Uterus (tissue), 4 donors: ENCODE results near the gene MAD1L1. TPM values are rescaled to one million over a fixed set of nuclear protein-coding genes. Genes with fewer than 3 reads are reported as not detected.

Experiments used
- DNase-seq, 2 donors: peaks; one replicate each; pipeline ENCODE4 v3.0.0-alpha.2; 2019 to 2020
- H3K27ac ChIP-seq, 2 donors: fragments of 200-600 bp; sonication (generic); 1 replicate in 1 of 2; 2 replicates in 1 of 2; pipeline ENCODE4 v1.5.1; 2016 to 2018
- H3K27me3 ChIP-seq, 2 donors: fragments of 200-600 bp; sonication (generic); one replicate each; pipeline ENCODE4 v1.5.1; 2018 to 2019; ENCODE audit warnings: control low read depth in 1 of 2
- H3K36me3 ChIP-seq, 2 donors: fragments of 200-600 bp; sonication (generic); one replicate each; pipeline ENCODE4 v1.5.1; 2019; ENCODE audit warnings: control low read depth in 1 of 2
- H3K4me1 ChIP-seq, 2 donors: fragments of 200-600 bp; sonication (generic); one replicate each; pipeline ENCODE4 v1.5.1; 2018 to 2019; ENCODE audit warnings: control low read depth in 1 of 2
- H3K4me3 ChIP-seq, 2 donors: fragments of 200-600 bp; sonication (generic); 1 replicate in 1 of 2; 2 replicates in 1 of 2; pipeline ENCODE4 v1.5.1; 2018 to 2019; ENCODE audit warnings: mild to moderate bottlenecking in 1 of 2
- H3K9me3 ChIP-seq, 2 donors: fragments of 200-600 bp; sonication (generic); one replicate each; pipeline ENCODE4 v1.5.1; 2019; ENCODE audit warnings: control low read depth in 1 of 2
- POLR2A ChIP-seq, 2 donors: fragments of 450-650 bp; IDR thresholded peaks; one replicate each; pipeline ENCODE4 v1.6.1; 2016; ENCODE audit warnings: antibody characterized with exemption in 2 of 2, mild to moderate bottlenecking in 1 of 2, moderate library complexity in 1 of 2
- intact Hi-C: fragments of 100-400 bp; cut with DNase I; formaldehyde crosslinking; loops from one replicate; pipeline ENCODE4 v1.15.1; 2023; ENCODE audit warnings: low total_unique reads
- total RNA-seq, 4 donors: library from RNA; depleted of rRNA in 3 of 4; stranded (reverse); fragments of >200 nt in 3 of 4; gene quantifications; one replicate each; pipeline versions ENCODE4 v1.1.0 to v1.2.4, GENCODE V29; 2014 to 2023
- TF ChIP-seq, protein P1 (sequence below), 4 experiments: fragments of 200-600 bp in 2 of 4; fragments of 450-650 bp in 2 of 4; sonication (generic) in 2 of 4; IDR thresholded peaks; one replicate each; pipeline ENCODE4 v1.5.1; 2016 to 2019; ENCODE audit warnings: antibody characterized with exemption in 4 of 4, mild to moderate bottlenecking in 2 of 4, moderate library complexity in 1 of 4
- donor health status: DM: yes; HTN: yes; CAD: no.

The MAD1L1 gene
- total RNA-seq, 4 donors from 2014 or later = 13.3 to 37.4 (median 33.1) TPM

DNA sequence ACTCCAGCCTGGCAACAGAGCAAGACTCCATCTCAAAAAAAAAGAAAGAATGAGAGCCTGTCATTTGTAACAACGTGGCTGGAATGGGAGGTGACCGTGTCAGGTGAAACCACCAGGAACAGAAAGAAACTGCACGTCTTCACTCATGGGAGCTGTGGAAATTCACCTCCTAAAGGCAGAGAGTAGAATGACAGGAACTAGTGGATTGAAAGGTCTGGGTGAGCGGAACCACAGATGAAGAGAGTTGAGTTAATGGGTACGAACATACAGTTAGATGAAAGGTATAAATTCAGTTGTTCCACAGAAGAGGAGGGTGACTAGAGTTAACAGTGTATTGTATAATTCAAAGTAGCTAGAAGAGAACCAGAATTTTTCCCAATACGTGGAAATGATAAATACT lies 78.6 kb downstream of the MAD1L1 start:
- no peaks in the 10 kb centered on the region for H3K36me3 ChIP-seq
- intact Hi-C loops = no loop called here
- no peak for DNase-seq
- TF ChIP-seq POLR2A (IDR thresholded peaks at IDR 0.05) = no peak
- TF ChIP-seq, protein P1, sequence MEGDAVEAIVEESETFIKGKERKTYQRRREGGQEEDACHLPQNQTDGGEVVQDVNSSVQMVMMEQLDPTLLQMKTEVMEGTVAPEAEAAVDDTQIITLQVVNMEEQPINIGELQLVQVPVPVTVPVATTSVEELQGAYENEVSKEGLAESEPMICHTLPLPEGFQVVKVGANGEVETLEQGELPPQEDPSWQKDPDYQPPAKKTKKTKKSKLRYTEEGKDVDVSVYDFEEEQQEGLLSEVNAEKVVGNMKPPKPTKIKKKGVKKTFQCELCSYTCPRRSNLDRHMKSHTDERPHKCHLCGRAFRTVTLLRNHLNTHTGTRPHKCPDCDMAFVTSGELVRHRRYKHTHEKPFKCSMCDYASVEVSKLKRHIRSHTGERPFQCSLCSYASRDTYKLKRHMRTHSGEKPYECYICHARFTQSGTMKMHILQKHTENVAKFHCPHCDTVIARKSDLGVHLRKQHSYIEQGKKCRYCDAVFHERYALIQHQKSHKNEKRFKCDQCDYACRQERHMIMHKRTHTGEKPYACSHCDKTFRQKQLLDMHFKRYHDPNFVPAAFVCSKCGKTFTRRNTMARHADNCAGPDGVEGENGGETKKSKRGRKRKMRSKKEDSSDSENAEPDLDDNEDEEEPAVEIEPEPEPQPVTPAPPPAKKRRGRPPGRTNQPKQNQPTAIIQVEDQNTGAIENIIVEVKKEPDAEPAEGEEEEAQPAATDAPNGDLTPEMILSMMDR (IDR thresholded peaks at IDR 0.05) = no peak
- H3K27ac ChIP-seq = no peak overlapping the region
- no peaks in the 10 kb centered on the region for H3K9me3 ChIP-seq
- no peak overlapping the region for H3K4me3 ChIP-seq
- H3K4me1 ChIP-seq = peaks cover 0 to 5% of the 10 kb centered on the region in 2 donors
- H3K27me3 ChIP-seq = no peaks in the 10 kb centered on the region

DNA sequence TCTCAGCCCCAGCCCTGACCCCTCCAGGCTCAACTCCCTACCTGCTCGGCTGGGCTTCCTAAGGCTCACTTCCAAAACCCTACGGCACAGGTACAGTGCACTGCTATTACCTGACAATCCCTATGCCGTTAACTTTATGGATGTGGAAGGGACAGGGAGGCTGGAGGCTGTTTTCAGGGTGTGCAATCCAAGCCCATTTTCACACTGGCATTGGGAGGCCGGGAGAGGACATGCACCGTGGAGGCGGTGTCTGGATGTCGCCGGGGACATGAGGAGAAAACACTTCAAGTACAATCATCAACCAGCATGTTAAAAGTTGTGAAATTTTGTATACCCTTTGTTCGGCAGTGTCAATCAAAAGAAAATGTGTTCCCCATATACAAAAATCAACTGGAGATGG lies 80.1 kb downstream of the MAD1L1 start:
- intact Hi-C loops = no loop called here
- Histone ChIP-seq H3K4me1 (peaks cover 0 to 5% of the 10 kb centered on the region in 2 donors), H3K27me3 (no peaks in the 10 kb centered on the region), H3K9me3 (no peaks in the 10 kb centered on the region), H3K36me3 (no peaks in the 10 kb centered on the region), H3K27ac (no peak overlapping the region), H3K4me3 (no peak overlapping the region)
- DNase-seq = no peak
- TF ChIP-seq POLR2A (IDR thresholded peaks at IDR 0.05) = no peak
- TF ChIP-seq, protein P1 (IDR thresholded peaks at IDR 0.05) = no peak

DNA sequence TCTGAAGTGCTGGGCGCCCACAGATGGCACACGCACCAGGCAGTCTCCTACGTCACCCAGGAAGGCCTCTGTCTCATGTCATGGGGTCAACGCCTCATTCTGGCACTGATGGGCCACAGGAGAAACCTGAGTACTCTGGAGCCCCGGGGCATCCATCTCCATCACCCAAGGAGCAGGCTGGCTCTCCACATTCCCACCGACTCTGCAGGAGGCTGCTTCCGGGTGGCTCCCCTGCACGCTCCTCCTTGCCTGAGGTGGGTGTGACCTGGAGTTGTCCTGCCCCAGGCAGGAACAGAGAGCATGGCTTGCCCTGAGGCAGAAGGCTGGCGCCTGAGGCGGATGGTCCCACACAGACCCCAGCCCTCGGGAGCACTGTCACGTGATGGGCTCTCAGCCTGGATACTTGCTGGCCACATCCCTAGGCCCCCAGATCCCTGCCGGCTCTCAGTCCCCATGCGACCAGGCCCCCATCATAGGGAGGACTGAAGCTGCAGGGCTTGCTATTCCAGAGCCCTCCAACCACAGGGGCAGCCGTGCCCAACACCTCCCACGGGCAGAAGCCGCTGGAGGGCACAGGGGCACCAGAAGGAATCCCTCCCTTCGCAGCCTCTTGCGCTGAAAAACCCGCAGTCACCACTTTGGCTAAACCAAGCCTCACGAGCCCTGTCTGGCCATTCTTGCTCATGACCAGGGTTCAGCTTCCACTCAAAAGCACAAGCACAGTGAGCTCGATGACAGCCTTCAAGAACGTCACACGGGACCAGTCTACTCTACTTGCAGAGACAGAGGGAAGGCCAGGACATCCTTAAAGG lies 80.7 kb downstream of the MAD1L1 start:
- H3K4me1 ChIP-seq = no peaks in the 10 kb centered on the region
- TF ChIP-seq POLR2A (IDR thresholded peaks at IDR 0.05) = no peak
- TF ChIP-seq, protein P1 (IDR thresholded peaks at IDR 0.05) = no peak
- H3K27ac ChIP-seq = no peak overlapping the region
- no peaks in the 10 kb centered on the region for H3K36me3 ChIP-seq
- H3K4me3 ChIP-seq = no peak overlapping the region
- no peak for DNase-seq
- no peaks in the 10 kb centered on the region for H3K9me3 ChIP-seq
- no peaks in the 10 kb centered on the region for H3K27me3 ChIP-seq
- intact Hi-C loops = no loop called here

DNA sequence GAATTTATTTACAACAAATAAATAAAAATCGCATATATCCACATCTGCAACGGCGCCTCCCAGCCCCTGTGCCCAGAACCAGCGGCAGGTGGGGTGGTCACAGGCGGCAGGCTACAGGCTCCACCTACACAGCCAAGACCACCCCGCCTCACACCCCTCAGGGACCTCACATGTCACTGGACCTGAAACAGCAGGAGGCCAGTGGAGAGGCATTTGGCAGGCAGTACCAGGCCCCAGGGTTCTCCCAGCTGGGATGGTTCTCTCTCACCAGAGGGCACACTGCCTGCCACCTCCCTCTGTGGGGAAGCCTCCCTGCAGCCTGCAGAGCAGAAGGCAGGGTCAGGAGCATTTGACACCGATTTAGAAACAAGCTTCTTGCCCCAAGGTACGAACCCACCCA lies 81.5 kb downstream of the MAD1L1 start:
- Histone ChIP-seq H3K27me3 (no peaks in the 10 kb centered on the region), H3K36me3 (no peaks in the 10 kb centered on the region), H3K27ac (no peak overlapping the region), H3K9me3 (no peaks in the 10 kb centered on the region), H3K4me3 (no peak overlapping the region), H3K4me1 (no peaks in the 10 kb centered on the region)
- DNase-seq = no peak
- intact Hi-C loops = no loop called here
- TF ChIP-seq, protein P1 (IDR thresholded peaks at IDR 0.05) = no peak
- no peak for TF ChIP-seq POLR2A (IDR thresholded peaks at IDR 0.05)

DNA sequence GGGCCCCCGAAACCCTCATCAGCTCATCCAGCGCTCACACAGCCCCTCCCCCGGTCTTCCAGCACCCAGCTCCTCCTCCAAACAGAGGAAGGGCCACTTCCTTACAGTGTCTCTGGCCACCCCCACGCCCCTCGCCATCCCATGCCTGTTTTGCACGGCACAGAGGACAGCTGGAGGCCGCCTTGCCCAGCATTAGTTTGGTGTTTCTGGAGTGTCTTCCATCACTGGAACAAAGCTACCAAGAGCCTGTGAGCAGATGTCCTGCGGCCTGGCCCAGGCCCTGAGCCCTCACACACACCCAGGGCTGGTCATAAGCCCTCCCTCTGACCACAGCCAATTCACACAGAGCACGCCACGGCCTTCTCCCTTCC lies 82.3 kb downstream of the MAD1L1 start:
- Histone ChIP-seq H3K9me3 (no peaks in the 10 kb centered on the region), H3K4me1 (no peaks in the 10 kb centered on the region), H3K4me3 (no peak overlapping the region), H3K27ac (no peak overlapping the region), H3K27me3 (no peaks in the 10 kb centered on the region), H3K36me3 (no peaks in the 10 kb centered on the region)
- intact Hi-C loops = no loop called here
- no peak for DNase-seq
- no peak for TF ChIP-seq POLR2A (IDR thresholded peaks at IDR 0.05)
- TF ChIP-seq, protein P1 (IDR thresholded peaks at IDR 0.05) = no peak
